Osteoblast (primary cell): ENCODE data around the gene NID1. TPM values are rescaled to one million over a fixed set of nuclear protein-coding genes. Genes with fewer than 3 reads are reported as not detected.
"Not testable (repeated sequence)": the region's sequence is repeated elsewhere in the genome, so short reads cannot be mapped to it uniquely, and the experiment has no call there.

Experiments
- DNase-seq: peaks from one replicate; pipeline ENCODE4 v3.0.0; 2011; ENCODE audit warnings: low spot score, mixed read lengths; ENCODE audit not compliant: insufficient read length; ENCODE audit errors: missing footprints
- H2AFZ ChIP-seq: 2 replicates; pipeline ENCODE4 v1.6.0; 2011; ENCODE audit warnings: mild to moderate bottlenecking, low read length
- H3K27ac ChIP-seq: 2 replicates; pipeline ENCODE4 v1.5.1; 2011; ENCODE audit warnings: mild to moderate bottlenecking, low read depth, low read length, moderate library complexity
- H3K27me3 ChIP-seq: 2 replicates; pipeline ENCODE4 v1.6.0; 2012; ENCODE audit warnings: mild to moderate bottlenecking, control low read depth, inconsistent platforms, low read length, moderate library complexity; ENCODE audit not compliant: insufficient read depth
- H3K36me3 ChIP-seq: 2 replicates; pipeline ENCODE4 v1.5.1; 2011; ENCODE audit warnings: mild to moderate bottlenecking, low read length, control low read depth, moderate library complexity; ENCODE audit not compliant: insufficient read depth
- H3K4me1 ChIP-seq: 2 replicates; pipeline ENCODE4 v1.5.1; 2011; ENCODE audit warnings: mild to moderate bottlenecking, low read length, control low read depth, moderate library complexity; ENCODE audit not compliant: insufficient read depth
- H3K4me2 ChIP-seq: 2 replicates; pipeline ENCODE4 v1.6.0; 2011; ENCODE audit warnings: mild to moderate bottlenecking, low read length; ENCODE audit not compliant: insufficient read depth
- H3K4me3 ChIP-seq: fragments of 200-600 bp; sonication (generic); 3 replicates; pipeline ENCODE4 v1.5.1; 2012; ENCODE audit warnings: mild to moderate bottlenecking, low read length, inconsistent platforms; ENCODE audit not compliant: insufficient read depth
- H3K79me2 ChIP-seq: 2 replicates; pipeline ENCODE4 v1.6.0; 2012; ENCODE audit warnings: mild to moderate bottlenecking, low read length, control low read depth, inconsistent platforms; ENCODE audit not compliant: insufficient read depth
- H3K9me3 ChIP-seq: 2 replicates; pipeline ENCODE4 v1.5.1; 2011; ENCODE audit warnings: low read depth, low read length, control low read depth
- H4K20me1 ChIP-seq: 2 replicates; pipeline ENCODE4 v1.6.0; 2012; ENCODE audit warnings: mild to moderate bottlenecking, low read length, control low read depth; ENCODE audit not compliant: insufficient read depth
- CTCF ChIP-seq: IDR thresholded peaks from 2 replicates; pipeline ENCODE4 v1.5.1; 2011; ENCODE audit warnings: mild to moderate bottlenecking, low read depth, low read length, moderate library complexity; ENCODE audit errors: extremely low read depth
- total RNA-seq: library from RNA; depleted of rRNA; stranded (reverse); fragments of >200 nt; gene quantifications from 2 replicates; pipeline ENCODE4 v1.2.3, GENCODE V29; 2012

NID1 gene
- total RNA-seq, 1 donor = 40.2 TPM

GRCh38 chr1:236009857-236010256 is 55.0 kb downstream of the NID1 start:
- Histone ChIP-seq H3K27me3 (no peaks in the 10 kb centered on the region), H3K79me2 (no peaks in the 10 kb centered on the region), H3K4me2 (peak overlapping the region; percentile 6), H4K20me1 (no peaks in the 10 kb centered on the region), H3K4me1 (peaks cover 10% of the 10 kb centered on the region), H3K4me3 (no peak overlapping the region), H3K36me3 (no peaks in the 10 kb centered on the region), H3K9me3 (no peaks in the 10 kb centered on the region), H3K27ac (no peak overlapping the region), H2AFZ (no peak overlapping the region)
- TF ChIP-seq CTCF = no peak
- peak; percentile 79 for DNase-seq

GRCh38 chr1:236009191-236009590 is 55.7 kb downstream of the NID1 start:
- Histone ChIP-seq H3K4me1 (peaks cover 10% of the 10 kb centered on the region), H3K9me3 (no peaks in the 10 kb centered on the region), H3K4me2 (no peak overlapping the region), H3K27ac (no peak overlapping the region), H3K36me3 (no peaks in the 10 kb centered on the region), H3K4me3 (no peak overlapping the region), H4K20me1 (no peaks in the 10 kb centered on the region), H3K79me2 (no peaks in the 10 kb centered on the region), H2AFZ (no peak overlapping the region), H3K27me3 (no peaks in the 10 kb centered on the region)
- TF ChIP-seq CTCF = no peak
- no peak for DNase-seq

- Histone ChIP-seq H3K4me1 (peaks cover 14% of the 10 kb centered on the region), H3K79me2 (no peaks in the 10 kb centered on the region), H3K4me3 (no peak overlapping the region), H3K36me3 (no peaks in the 10 kb centered on the region), H2AFZ (no peak overlapping the region), H3K4me2 (no peak overlapping the region), H3K27ac (no peak overlapping the region), H3K27me3 (no peaks in the 10 kb centered on the region), H4K20me1 (no peaks in the 10 kb centered on the region), H3K9me3 (no peaks in the 10 kb centered on the region)
- DNase-seq = no peak
- no peak for TF ChIP-seq CTCF
These were observed 57.1 kb downstream of the NID1 start for GRCh38 chr1:236007781-236008180.

GRCh38 chr1:236003058-236003457 is 61.8 kb downstream of the NID1 start:
- peaks cover 15% of the 10 kb centered on the region for H3K4me1 ChIP-seq
- H3K9me3 ChIP-seq, H3K79me2 ChIP-seq, H4K20me1 ChIP-seq, H2AFZ ChIP-seq, DNase-seq, H3K27me3 ChIP-seq, H3K27ac ChIP-seq, H3K4me2 ChIP-seq, H3K4me3 ChIP-seq, H3K36me3 ChIP-seq: not testable (repeated sequence)
